Mammary epithelial cell (primary cell): ENCODE measurements around the gene DEFB131A.
"Not testable (repeated sequence)": the region's sequence is repeated elsewhere in the genome, so short reads cannot be mapped to it uniquely, and the experiment has no call there.

Experiments
- EZH2 ChIP-seq: IDR thresholded peaks from 2 replicates; pipeline ENCODE4 v1.6.1; 2012; ENCODE audit warnings: low read length, inconsistent platforms, borderline replicate concordance
- TF ChIP-seq, protein P1 (sequence below), 2 donors: IDR thresholded peaks in 1 of 2; conservative IDR thresholded peaks in 1 of 2; 2 replicates each; pipeline ENCODE4 v1.5.1; 2011 to 2012; ENCODE audit warnings: inconsistent platforms in 2 of 2, low read length in 2 of 2, mild to moderate bottlenecking in 2 of 2, control low read depth in 1 of 2, low read depth in 1 of 2; ENCODE audit not compliant: insufficient read depth in 1 of 2; ENCODE audit errors: extremely low read depth in 1 of 2

DNA sequence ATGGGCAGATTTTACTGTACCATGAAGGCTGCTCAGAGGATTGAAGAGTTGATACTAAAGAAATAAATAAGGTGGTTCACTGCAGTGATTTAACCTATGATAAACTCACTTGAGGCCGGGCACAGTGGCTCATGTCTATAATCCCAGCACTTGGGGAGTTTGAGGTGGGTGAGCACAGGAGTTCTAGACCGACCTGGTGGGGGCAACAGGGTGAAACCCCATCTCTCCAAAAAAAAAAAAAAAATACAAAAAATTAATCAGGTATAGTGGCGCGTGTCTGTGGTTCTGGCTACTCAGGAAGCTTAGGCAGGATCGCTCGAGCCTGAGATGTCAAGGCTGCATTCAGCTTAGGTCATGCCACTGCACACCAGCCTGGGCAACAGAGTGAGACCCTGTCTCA is 467 bp downstream of the DEFB131A start:
- TF ChIP-seq, protein P1, sequence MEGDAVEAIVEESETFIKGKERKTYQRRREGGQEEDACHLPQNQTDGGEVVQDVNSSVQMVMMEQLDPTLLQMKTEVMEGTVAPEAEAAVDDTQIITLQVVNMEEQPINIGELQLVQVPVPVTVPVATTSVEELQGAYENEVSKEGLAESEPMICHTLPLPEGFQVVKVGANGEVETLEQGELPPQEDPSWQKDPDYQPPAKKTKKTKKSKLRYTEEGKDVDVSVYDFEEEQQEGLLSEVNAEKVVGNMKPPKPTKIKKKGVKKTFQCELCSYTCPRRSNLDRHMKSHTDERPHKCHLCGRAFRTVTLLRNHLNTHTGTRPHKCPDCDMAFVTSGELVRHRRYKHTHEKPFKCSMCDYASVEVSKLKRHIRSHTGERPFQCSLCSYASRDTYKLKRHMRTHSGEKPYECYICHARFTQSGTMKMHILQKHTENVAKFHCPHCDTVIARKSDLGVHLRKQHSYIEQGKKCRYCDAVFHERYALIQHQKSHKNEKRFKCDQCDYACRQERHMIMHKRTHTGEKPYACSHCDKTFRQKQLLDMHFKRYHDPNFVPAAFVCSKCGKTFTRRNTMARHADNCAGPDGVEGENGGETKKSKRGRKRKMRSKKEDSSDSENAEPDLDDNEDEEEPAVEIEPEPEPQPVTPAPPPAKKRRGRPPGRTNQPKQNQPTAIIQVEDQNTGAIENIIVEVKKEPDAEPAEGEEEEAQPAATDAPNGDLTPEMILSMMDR (conservative IDR thresholded peaks at IDR 0.05 in 1 of 2, IDR thresholded peaks at IDR 0.05 in 1 of 2; ENCODE audit: extremely low read depth in 1 of 2, insufficient read depth in 1 of 2, low read depth in 1 of 2, low read length in 2 of 2): not testable (repeated sequence)
- not testable (repeated sequence) for TF ChIP-seq EZH2
